ENCODE results near the gene CRISPLD2.
"Not testable (repeated sequence)": the region's sequence is repeated elsewhere in the genome, so short reads cannot be mapped to it uniquely, and the experiment has no call there.

Gene CRISPLD2

DNA sequence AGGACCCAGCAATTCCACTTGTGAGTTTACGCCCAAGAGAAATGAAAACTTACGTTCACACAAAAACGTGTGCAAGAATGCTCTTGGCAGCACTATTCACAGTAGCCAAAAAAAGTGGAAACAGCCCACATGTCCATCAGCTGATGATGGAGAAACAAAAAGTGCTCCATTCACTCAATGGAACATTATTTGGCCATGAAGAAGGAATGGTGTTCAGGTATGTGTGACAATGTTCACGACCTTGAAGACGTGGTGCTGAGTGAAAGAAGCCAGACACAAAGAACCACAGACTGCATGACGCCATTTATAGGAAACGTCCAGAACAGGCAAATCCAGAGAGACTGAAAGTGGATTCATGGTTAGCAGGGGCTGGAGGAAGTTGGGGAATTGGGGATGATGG is 106.7 kb downstream of the CRISPLD2 start:
- peak; percentile 94 for FAIRE-seq
- no peak for DNase-seq (ENCODE audit: insufficient read length, low spot score)

GRCh38 chr16:84927621-84928591 is 108.1 kb downstream of the CRISPLD2 start:
- DNase-seq (ENCODE audit: insufficient read length, low spot score) (no peak), FAIRE-seq (no peak)

DNA sequence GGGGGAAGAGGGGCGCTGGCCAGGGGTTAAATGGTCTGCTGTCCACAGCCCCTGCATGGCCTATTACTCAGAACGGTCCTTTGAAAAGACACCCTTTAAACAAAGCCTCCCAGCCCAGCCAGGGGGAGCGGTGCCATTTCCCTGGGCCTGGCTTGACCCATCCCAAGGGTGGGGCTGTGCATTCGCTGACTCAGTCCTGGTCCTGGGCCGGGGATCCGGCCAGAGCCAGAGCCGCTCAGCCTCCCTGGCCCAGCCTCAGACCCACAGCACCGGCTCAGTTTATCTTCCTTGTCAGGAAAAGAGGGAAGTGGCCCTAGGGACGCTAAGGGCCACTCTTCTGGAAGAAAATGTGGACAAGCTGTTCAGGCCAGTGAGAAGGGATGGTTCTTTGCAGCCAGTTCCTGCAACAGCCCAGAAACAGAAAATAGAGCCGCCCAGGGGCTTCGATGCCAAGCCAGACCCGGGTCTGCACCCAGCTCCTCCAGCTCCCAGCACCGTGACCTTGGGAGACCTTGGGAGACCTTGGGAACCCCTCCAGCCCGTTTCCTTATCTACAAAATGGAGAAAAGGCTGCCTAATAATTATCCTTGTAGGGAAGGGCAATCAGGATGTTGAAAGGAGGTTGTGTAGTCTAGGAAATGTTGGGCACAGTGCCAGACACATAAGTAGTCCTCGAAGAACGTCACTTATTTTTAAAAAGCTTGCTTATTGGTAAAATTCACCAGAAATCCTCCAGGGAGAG is 109.1 kb downstream of the CRISPLD2 start:
- FAIRE-seq = no peak
- no peak for DNase-seq (ENCODE audit: insufficient read length, low spot score)

- FAIRE-seq = no peak
- DNase-seq (ENCODE audit: insufficient read length, low spot score) = no peak
These were observed 109.9 kb downstream of the CRISPLD2 start for GRCh38 chr16:84929421-84930297.

- DNase-seq (ENCODE audit: insufficient read length, low spot score) = no peak
- FAIRE-seq = peak; percentile 99
These were observed 110.7 kb downstream of the CRISPLD2 start for GRCh38 chr16:84930298-84931106.

DNA sequence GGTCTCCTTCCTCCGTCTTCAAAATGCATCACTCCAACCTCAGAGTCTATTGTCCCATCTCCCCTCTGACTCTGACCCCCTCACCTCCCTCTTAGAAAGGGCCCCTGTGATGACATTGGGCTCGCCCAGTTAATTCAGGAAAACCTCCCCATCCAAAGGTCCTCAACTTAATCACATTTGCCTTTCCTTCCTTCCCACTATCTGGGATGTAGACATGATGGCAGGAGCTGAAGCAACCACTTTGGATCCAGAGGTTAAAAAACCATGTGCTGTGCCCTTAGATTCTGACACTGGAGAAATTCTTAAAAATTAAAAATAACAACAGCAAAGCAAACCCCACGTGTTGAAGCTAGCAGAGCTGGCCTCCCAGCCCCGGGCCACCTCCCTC is 111.3 kb downstream of the CRISPLD2 start:
- DNase-seq (ENCODE audit: insufficient read length, low spot score) = no peak
- FAIRE-seq = no peak

DNA sequence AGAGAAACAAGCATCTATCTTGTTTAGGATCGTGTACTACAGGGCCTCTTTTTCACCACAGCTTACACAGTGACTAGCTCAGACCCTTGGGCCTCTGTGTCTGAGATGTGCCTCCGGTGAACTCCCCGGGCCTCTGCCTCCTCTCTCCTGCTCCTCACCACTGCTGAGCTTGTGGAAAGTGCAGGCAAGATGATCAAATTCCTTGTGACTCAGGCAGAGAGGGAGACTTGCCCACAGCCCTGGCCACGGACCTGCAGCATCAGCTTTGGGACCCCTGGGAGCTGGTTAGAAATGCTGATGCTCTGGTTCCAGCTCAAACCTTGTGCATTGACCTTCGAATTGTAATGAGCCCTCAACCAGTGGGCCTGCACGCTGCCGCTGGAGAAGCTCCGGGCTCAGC is 111.7 kb downstream of the CRISPLD2 start:
- FAIRE-seq (no peak), DNase-seq (ENCODE audit: insufficient read length, low spot score) (no peak)

- DNase-seq (ENCODE audit: insufficient read length, low spot score) = no peak
- no peak for FAIRE-seq
These were observed 112.9 kb downstream of the CRISPLD2 start for GRCh38 chr16:84932681-84933080.

DNA sequence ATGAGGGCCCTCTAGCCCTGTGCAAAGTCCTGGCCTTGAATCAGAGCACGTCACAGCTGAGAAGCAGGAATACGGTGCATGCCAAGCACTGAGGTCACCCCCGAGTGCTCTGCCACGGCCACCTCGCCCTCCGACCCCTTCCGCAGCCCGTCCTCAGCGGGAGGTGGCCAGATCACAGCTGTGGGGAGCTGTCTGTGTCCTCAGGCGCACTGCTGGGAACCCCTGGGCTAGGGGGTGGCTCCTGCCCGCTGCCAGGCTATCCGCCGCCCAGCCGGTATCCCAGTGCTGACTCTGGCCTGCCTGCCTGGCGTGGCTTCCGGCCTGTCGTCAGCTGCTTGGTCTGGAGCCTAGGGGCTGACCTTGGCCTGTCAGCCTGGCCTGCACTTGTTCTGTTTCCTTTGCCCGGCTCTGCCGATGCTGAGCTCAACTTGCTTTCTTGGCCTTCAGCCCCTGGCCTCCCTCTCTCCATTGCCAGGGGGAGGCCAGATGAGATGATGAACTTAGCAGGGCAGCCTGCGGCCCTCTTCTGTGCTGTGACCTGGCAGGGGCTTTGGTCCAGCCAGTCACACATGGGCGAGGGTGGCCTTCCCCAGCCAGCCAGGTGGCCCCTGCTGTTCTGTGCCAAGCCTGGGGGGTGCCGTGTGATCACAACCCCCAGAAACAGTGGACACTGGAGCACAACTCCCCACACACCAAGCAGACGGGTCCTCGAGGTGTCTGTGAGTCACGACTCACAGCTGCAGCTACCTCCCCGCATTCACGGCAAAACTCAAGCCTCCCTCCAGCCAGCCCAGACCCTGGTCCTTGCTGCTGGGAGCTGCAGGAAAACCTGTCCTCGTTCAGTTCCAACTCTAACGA is 114.2 kb downstream of the CRISPLD2 start:
- no peak for DNase-seq (ENCODE audit: insufficient read length, low spot score)
- FAIRE-seq = peak; percentile 28

DNA sequence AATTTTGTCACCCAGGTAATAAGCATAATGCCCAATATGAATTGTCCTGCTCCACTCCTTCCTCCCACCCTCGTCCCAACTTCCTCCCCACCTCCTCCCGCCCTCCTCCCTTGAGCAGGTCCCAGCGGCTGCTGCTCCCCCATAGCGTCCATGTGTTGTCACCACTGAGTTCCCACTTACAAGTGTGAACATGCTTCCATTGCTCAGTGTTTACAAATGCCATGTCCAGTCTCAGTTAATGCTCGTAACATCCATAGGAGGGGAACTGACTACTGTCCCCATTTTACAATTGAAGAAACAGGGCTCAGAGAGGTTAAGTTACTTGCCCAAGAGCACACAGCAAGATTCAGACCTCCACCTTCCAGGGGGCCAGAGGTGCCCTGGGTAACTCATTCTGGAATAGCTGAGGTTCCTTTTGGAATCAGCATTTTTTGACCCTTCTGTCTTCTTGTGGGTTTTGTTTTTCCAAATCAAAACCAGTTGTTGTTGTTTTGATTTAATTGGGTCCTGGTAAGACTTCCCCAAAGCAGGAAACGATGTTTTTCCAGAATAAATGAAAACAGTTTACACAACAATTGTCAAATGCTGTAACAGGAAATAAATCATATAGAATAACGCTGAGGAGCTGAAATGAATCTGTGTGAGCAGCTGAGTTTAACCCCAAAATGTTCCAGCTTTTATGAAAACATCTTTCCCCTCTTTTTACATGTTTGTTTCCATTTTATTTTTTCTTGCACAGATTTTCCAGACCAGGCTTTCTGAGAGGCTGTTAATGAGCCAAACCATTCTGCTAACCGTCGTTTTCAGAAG is 117.6 kb downstream of the CRISPLD2 start:
- DNase-seq (ENCODE audit: insufficient read length, low spot score) = no peak
- peak; percentile 70 for FAIRE-seq

DNA sequence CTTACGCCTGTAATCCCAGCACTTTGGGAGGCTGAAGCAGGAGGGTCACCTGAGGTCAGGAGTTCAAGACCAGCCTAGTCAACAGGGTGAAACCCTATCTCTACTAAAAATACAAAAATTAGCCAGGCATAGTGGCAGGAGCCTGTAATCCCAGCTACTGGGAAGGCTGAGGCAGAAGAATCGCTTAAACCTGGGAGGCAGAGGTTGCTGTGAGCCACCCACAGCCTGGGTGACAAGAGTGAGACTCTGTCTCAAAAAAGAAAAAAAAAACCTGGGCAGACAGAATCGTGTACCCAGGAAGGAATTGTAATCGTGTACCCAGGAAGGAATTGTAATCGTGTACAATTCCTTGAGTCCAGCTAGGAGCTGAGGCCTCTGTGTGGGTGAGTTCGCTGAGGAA is 118.8 kb downstream of the CRISPLD2 start:
- FAIRE-seq = not testable (repeated sequence)

GRCh38 chr16:84940670-84941551 is 121.1 kb downstream of the CRISPLD2 start:
- DNase-seq (ENCODE audit: insufficient read length, low spot score) (no peak), FAIRE-seq (no peak)

More for the DNA sequence above, 118.8 kb downstream of the CRISPLD2 start:
- not testable (repeated sequence) for DNase-seq (ENCODE audit: insufficient read length, low spot score)

DNA sequence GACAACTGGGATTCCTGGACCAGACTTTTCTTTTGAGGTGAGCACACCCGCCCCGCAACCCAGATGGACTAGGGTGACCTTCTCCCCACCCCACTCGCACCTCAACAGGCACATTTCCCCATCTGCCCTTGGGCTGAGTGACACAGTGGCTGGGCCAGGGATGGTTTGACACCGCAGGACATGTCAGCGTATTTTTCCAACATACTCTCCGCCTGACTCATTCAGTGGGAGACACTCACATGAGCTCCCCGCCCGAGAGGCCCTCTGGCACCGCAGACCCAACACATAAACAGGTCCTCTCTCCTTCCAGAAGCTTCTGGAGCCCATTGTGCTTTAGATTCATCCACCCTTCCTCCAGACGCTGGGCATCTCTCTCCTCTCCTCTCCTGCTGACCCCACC is 122.1 kb downstream of the CRISPLD2 start:
- DNase-seq (ENCODE audit: insufficient read length, low spot score) = peak; percentile 84
- peak; percentile 99 for FAIRE-seq

- FAIRE-seq = no peak
- no peak for DNase-seq (ENCODE audit: insufficient read length, low spot score)
These were observed 123.0 kb downstream of the CRISPLD2 start for GRCh38 chr16:84942786-84943185.

- FAIRE-seq = no peak
- DNase-seq (ENCODE audit: insufficient read length, low spot score) = no peak
These were observed 123.8 kb downstream of the CRISPLD2 start for GRCh38 chr16:84943620-84944019.

DNA sequence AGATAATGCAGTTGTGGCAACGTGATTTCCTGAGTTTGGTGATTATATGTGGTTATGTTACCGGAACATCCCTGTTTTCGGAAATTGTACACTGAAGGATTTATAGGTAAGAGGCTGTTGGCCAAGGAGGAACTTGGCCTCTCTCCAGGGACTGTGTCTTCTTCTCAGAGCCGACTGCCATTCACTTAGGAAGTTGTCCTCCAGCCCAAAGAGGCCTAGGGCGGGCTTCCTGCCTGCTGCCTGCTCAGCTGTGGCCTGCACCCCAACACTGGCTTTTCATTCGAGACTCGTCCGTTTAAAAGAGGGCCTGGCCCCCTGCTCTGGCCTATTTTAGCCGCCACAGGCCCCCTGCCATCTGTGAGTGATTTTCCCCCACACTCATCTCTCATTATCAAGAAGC is 127.2 kb downstream of the CRISPLD2 start:
- DNase-seq (ENCODE audit: insufficient read length, low spot score) = no peak

More for the DNA sequence above, 127.2 kb downstream of the CRISPLD2 start:
- no peak for FAIRE-seq

Data from HTR-8/SVneo (cell line).